SK-N-SH (cell line): Measurements from ENCODE around the gene CACNA1F. TPM values are rescaled to one million over a fixed set of nuclear protein-coding genes. Genes with fewer than 3 reads are reported as not detected.

Source experiments
- CTCF ChIA-PET: fragments of 300-600, 350-600 bp; formaldehyde crosslinking; extraction: SDS; loops from one replicate; lab custom pipeline; 2021; lab: Yijun Ruan, JAX
- POLR2A ChIA-PET: fragments of 350-600 bp; sonication (Branson Sonifier 250); formaldehyde crosslinking; extraction: SDS; loops from one replicate; lab custom pipeline; 2020; ENCODE audit warnings: antibody characterized with exemption, inconsistent platforms; lab: Yijun Ruan, JAX
- DNase-seq: peaks from one replicate; pipeline ENCODE4 v3.0.0; 2012
- H2AFZ ChIP-seq: fragments of 200-600 bp; sonication (generic); 2 replicates; pipeline ENCODE4 v1.8.1; 2016; ENCODE audit warnings: antibody characterized with exemption, mild to moderate bottlenecking, low read depth
- H3F3A ChIP-seq: fragments of 200-600 bp; sonication (generic); replicated peaks from 2 replicates; pipeline ENCODE3; 2016; ENCODE audit warnings: antibody characterized with exemption, mild to moderate bottlenecking; ENCODE audit not compliant: insufficient read depth
- H3K27ac ChIP-seq, 2 experiments: fragments of 200-500 bp in 1 of 2; fragments of 200-600 bp in 1 of 2; sonication (Bioruptor generic) in 1 of 2; sonication (generic), shearing (Covaris generic) in 1 of 2; 2 replicates each; pipeline versions ENCODE4 v1.5.1 to v1.6.1; 2014 to 2016; ENCODE audit warnings: low read depth in 2 of 2, inconsistent platforms in 1 of 2, low read length in 1 of 2, mild to moderate bottlenecking in 1 of 2, mixed read lengths in 1 of 2
- H3K27me3 ChIP-seq: fragments of 200-600 bp; sonication (generic), shearing (Covaris generic); 2 replicates; pipeline ENCODE4 v1.6.1; 2016; ENCODE audit warnings: mixed run types; ENCODE audit not compliant: insufficient read depth
- H3K36me3 ChIP-seq, 2 experiments: fragments of 200-500 bp in 1 of 2; fragments of 200-600 bp in 1 of 2; sonication (Bioruptor generic) in 1 of 2; sonication (generic) in 1 of 2; replicated peaks in 1 of 2; 2 replicates each; pipeline versions ENCODE3 to v1.5.1; 2014 to 2016; ENCODE audit warnings: low read length in 1 of 2, mild to moderate bottlenecking in 1 of 2; ENCODE audit not compliant: insufficient read depth in 2 of 2, control insufficient read depth in 1 of 2
- H3K4me1 ChIP-seq, 2 experiments: fragments of 200-500 bp in 1 of 2; fragments of 200-600 bp in 1 of 2; sonication (Bioruptor generic) in 1 of 2; sonication (generic), shearing (Covaris generic) in 1 of 2; 2 replicates each; pipeline versions ENCODE4 v1.5.1 to v1.6.1; 2014 to 2016; ENCODE audit warnings: low read depth in 1 of 2, low read length in 1 of 2, mixed run types in 1 of 2; ENCODE audit not compliant: insufficient read depth in 2 of 2, control insufficient read depth in 1 of 2
- H3K4me2 ChIP-seq: fragments of 200-600 bp; sonication (generic), shearing (Covaris generic); 2 replicates; pipeline ENCODE4 v1.6.1; 2017; ENCODE audit warnings: mixed run types
- H3K4me3 ChIP-seq, 2 experiments: fragments of 200-500 bp in 1 of 2; fragments of 200-600 bp in 1 of 2; sonication (Bioruptor generic) in 1 of 2; sonication (generic), shearing (Covaris generic) in 1 of 2; 2 replicates each; pipeline versions ENCODE4 v1.5.1 to v1.8.1; 2014 to 2016; ENCODE audit warnings: low read depth in 2 of 2, inconsistent platforms in 1 of 2, low read length in 1 of 2, mild to moderate bottlenecking in 1 of 2, mixed read lengths in 1 of 2, moderate library complexity in 1 of 2
- H3K79me2 ChIP-seq: fragments of 200-600 bp; sonication (generic); 2 replicates; pipeline ENCODE4 v1.8.1; 2017; ENCODE audit warnings: mild to moderate bottlenecking; ENCODE audit not compliant: insufficient read depth
- H3K9ac ChIP-seq: fragments of 200-600 bp; sonication (generic); 2 replicates; pipeline ENCODE4 v1.6.1; 2017; ENCODE audit warnings: mixed run types
- H3K9me2 ChIP-seq: fragments of 200-600 bp; sonication (generic); 2 replicates; pipeline ENCODE4 v1.6.1; 2017; ENCODE audit warnings: mixed run types
- H3K9me3 ChIP-seq: fragments of 200-600 bp; sonication (generic); 2 replicates; pipeline ENCODE4 v1.6.1; 2017; ENCODE audit warnings: mixed run types, mild to moderate bottlenecking, moderate library complexity
- H4K20me1 ChIP-seq: fragments of 200-600 bp; sonication (generic); 2 replicates; pipeline ENCODE4 v1.6.1; 2017; ENCODE audit warnings: mild to moderate bottlenecking, mixed run types; ENCODE audit not compliant: insufficient read depth
- ELF1 ChIP-seq: IDR thresholded peaks from 2 replicates; pipeline ENCODE4 v1.4.0; 2012
- EZH2phosphoT487 ChIP-seq: fragments of 200-600 bp; sonication (generic); IDR thresholded peaks from 2 replicates; pipeline ENCODE4 v1.6.1; 2017; ENCODE audit warnings: low read depth, mixed run types, mild to moderate bottlenecking, antibody characterized with exemption, moderate library complexity, borderline replicate concordance
- FOXJ3 ChIP-seq: sonication (generic); formaldehyde crosslinking; IDR thresholded peaks from 2 replicates; pipeline ENCODE4 v1.5.1; 2020; ENCODE audit warnings: mild to moderate bottlenecking, missing genetic modification reagents
- FOXM1 ChIP-seq: IDR thresholded peaks from 2 replicates; pipeline ENCODE4 v1.4.0; 2012; ENCODE audit warnings: low read depth, mild to moderate bottlenecking
- GABPA ChIP-seq: IDR thresholded peaks from 2 replicates; pipeline ENCODE4 v1.4.0; 2012; ENCODE audit warnings: low read depth, mild to moderate bottlenecking
- GATA2 ChIP-seq: sonication (generic); formaldehyde crosslinking; IDR thresholded peaks from 2 replicates; pipeline ENCODE4 v1.5.0; 2020; ENCODE audit warnings: mild to moderate bottlenecking, missing genetic modification reagents
- JUND ChIP-seq: IDR thresholded peaks from 2 replicates; pipeline ENCODE4 v1.4.0; 2012
- MXI1 ChIP-seq: IDR thresholded peaks from 2 replicates; pipeline ENCODE4 v1.6.1; 2012; ENCODE audit warnings: mild to moderate bottlenecking, low read depth, low read length, improper control_type of control experiment
- NFIC ChIP-seq: IDR thresholded peaks from 2 replicates; pipeline ENCODE4 v1.4.0; 2012; ENCODE audit warnings: borderline replicate concordance
- NRF1 ChIP-seq: IDR thresholded peaks from 2 replicates; pipeline ENCODE4 v1.6.1; 2012; ENCODE audit warnings: low read depth, mild to moderate bottlenecking, low read length
- PBX3 ChIP-seq: IDR thresholded peaks from 2 replicates; pipeline ENCODE4; 2012
- RAD21 ChIP-seq: IDR thresholded peaks from 2 replicates; pipeline ENCODE4 v1.6.1; 2012; ENCODE audit warnings: mild to moderate bottlenecking, low read length
- RFX5 ChIP-seq: IDR thresholded peaks from 2 replicates; pipeline ENCODE4 v1.6.1; 2012; ENCODE audit warnings: mild to moderate bottlenecking, improper control_type of control experiment, low read length
- RXRA ChIP-seq: IDR thresholded peaks from 2 replicates; pipeline ENCODE4 v1.4.0; 2012; ENCODE audit warnings: low read depth, mild to moderate bottlenecking, borderline replicate concordance
- SIN3A ChIP-seq: IDR thresholded peaks from 2 replicates; pipeline ENCODE4 v1.6.1; 2012; ENCODE audit warnings: low read depth, mild to moderate bottlenecking, low read length, moderate library complexity, borderline replicate concordance
- SMC3 ChIP-seq: IDR thresholded peaks from 2 replicates; pipeline ENCODE4 v1.6.1; 2012; ENCODE audit warnings: low read depth, low read length, improper control_type of control experiment
- TCF12 ChIP-seq: IDR thresholded peaks from 2 replicates; pipeline ENCODE4 v1.4.0; 2012
- USF1 ChIP-seq: IDR thresholded peaks from 2 replicates; pipeline ENCODE4 v1.4.0; 2012; ENCODE audit warnings: low read depth, borderline replicate concordance
- WGBS: methylation state at CpG from one replicate; pipeline ENCODE4 v1.1.6; 2017; ENCODE audit warnings: low lambda C conversion rate; 5-methylcytosine and 5-hydroxymethylcytosine counted together
- polyA plus RNA-seq, 3 experiments: library from polyadenylated mRNA; depleted of rRNA; stranded (reverse); fragments of >200 nt; gene quantifications; 2 replicates each; pipeline ENCODE4 v1.2.3, GENCODE V29; 2012
- TF ChIP-seq, protein P1 (sequence below): fragments of 150-350 bp; IDR thresholded peaks from 2 replicates; pipeline ENCODE4 v1.6.1; 2016; ENCODE audit warnings: mild to moderate bottlenecking, low read depth, low read length
- TF ChIP-seq, protein P2 (sequence below): fragments of 150-350 bp; IDR thresholded peaks from 2 replicates; pipeline ENCODE4 v1.6.1; 2017; ENCODE audit warnings: antibody characterized with exemption, low read length, low read depth, borderline replicate concordance
- TF ChIP-seq, protein P3 (sequence below): IDR thresholded peaks from 2 replicates; pipeline ENCODE4 v1.4.0; 2012; ENCODE audit warnings: low read depth

Gene CACNA1F
- polyA plus RNA-seq, 1 of the 3 experiments (the other 2 are of a cell fraction): not detected

GRCh38 chrX:49277535-49277830 is 44.3 kb upstream of the CACNA1F start:
- ChIA-PET CTCF (interaction anchor here (1.3 kb wide), 1 partner anchor 15 kb away, joined by 5 read pairs; no protein-coding TSS in a partner anchor), POLR2A (no interaction called here)
- Histone ChIP-seq H3F3A (no peaks in the 10 kb centered on the region), H3K4me1 (peaks cover 0 to under 1% of the 10 kb centered on the region in 2 experiments; a peak in 1 of 4 replicates), H3K9me3 (no peaks in the 10 kb centered on the region), H2AFZ (no peak overlapping the region), H3K4me2 (no peak overlapping the region), H3K27me3 (peaks cover 4% of the 10 kb centered on the region; the same call in 1 of the 2 replicates), H3K79me2 (peaks cover 2% of the 10 kb centered on the region; the same call in 1 of the 2 replicates), H3K9me2 (no peaks in the 10 kb centered on the region), H3K9ac (no peak overlapping the region), H3K4me3 (no peak overlapping the region), H3K36me3 (no peaks in the 10 kb centered on the region), H4K20me1 (peaks cover 20% of the 10 kb centered on the region; the same call in 1 of the 2 replicates), H3K27ac (no peak overlapping the region)
- DNase-seq: no peak
- WGBS: 52% methylated on average over 3 of the region's 3 CpGs
- no peak for TF ChIP-seq EZH2phosphoT487
- no peak for TF ChIP-seq GABPA
- TF ChIP-seq USF1: no peak
- TF ChIP-seq TCF12: no peak
- no peak for TF ChIP-seq FOXJ3
- no peak for TF ChIP-seq RFX5
- TF ChIP-seq FOXM1: no peak
- TF ChIP-seq NRF1: no peak
- TF ChIP-seq, protein P1, sequence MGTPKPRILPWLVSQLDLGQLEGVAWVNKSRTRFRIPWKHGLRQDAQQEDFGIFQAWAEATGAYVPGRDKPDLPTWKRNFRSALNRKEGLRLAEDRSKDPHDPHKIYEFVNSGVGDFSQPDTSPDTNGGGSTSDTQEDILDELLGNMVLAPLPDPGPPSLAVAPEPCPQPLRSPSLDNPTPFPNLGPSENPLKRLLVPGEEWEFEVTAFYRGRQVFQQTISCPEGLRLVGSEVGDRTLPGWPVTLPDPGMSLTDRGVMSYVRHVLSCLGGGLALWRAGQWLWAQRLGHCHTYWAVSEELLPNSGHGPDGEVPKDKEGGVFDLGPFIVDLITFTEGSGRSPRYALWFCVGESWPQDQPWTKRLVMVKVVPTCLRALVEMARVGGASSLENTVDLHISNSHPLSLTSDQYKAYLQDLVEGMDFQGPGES: no peak
- TF ChIP-seq, protein P2, sequence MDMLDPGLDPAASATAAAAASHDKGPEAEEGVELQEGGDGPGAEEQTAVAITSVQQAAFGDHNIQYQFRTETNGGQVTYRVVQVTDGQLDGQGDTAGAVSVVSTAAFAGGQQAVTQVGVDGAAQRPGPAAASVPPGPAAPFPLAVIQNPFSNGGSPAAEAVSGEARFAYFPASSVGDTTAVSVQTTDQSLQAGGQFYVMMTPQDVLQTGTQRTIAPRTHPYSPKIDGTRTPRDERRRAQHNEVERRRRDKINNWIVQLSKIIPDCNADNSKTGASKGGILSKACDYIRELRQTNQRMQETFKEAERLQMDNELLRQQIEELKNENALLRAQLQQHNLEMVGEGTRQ: no peak
- TF ChIP-seq, protein P3, sequence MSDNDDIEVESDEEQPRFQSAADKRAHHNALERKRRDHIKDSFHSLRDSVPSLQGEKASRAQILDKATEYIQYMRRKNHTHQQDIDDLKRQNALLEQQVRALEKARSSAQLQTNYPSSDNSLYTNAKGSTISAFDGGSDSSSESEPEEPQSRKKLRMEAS: no peak

GRCh38 chrX:49276671-49277534 is 43.8 kb upstream of the CACNA1F start:
- no peak overlapping the region for H3K27ac ChIP-seq
- no peak overlapping the region for H3K9ac ChIP-seq
- peaks cover 0 to 7% of the 10 kb centered on the region in 2 experiments; a peak in 1 of 4 replicates for H3K4me1 ChIP-seq
- H3K36me3 ChIP-seq: no peaks in the 10 kb centered on the region
- no peak overlapping the region for H3K4me3 ChIP-seq
- H3K9me2 ChIP-seq: no peaks in the 10 kb centered on the region
- no peaks in the 10 kb centered on the region for H3K9me3 ChIP-seq
- TF ChIP-seq MXI1 (no peak), NRF1 (no peak), ELF1 (no peak), SMC3 (no peak), JUND (no peak), EZH2phosphoT487 (no peak), SIN3A (no peak), NFIC (no peak), RXRA (no peak), USF1 (no peak), GATA2 (CRISPR knock-in tag) (no peak), RAD21 (no peak), PBX3 (no peak), GABPA (no peak)
- TF ChIP-seq, protein P1: no peak
- TF ChIP-seq, all 33 proteins: peak for 0
- Histone ChIP-seq H4K20me1 (peaks cover 20% of the 10 kb centered on the region; the same call in 1 of the 2 replicates), H3K27me3 (peaks cover 4% of the 10 kb centered on the region; the same call in 1 of the 2 replicates), H3F3A (no peaks in the 10 kb centered on the region), H3K79me2 (peaks cover 8% of the 10 kb centered on the region; the same call in 1 of the 2 replicates), H3K4me2 (no peak overlapping the region), H2AFZ (no peak overlapping the region)
- 60% methylated on average over 19 of the region's 19 CpGs for WGBS
- CTCF ChIA-PET: no interaction called here
- POLR2A ChIA-PET: no interaction called here
- DNase-seq: no peak
